Measurements from ENCODE around the gene TAF15.
A peak's percentile ranks its signal among the peaks of the same experiment; 100 is the strongest.

The TAF15 gene

GRCh38 chr17:35775583-35775982 lies 33.7 kb upstream of the TAF15 start:
- peaks cover 9% of the 10 kb centered on the region for H3K27me3 Mint-ChIP-seq (ENCODE audit: low read depth)
- H3K4me1 Mint-ChIP-seq = peaks cover 26% of the 10 kb centered on the region
- no peak overlapping the region for H3K4me3 Mint-ChIP-seq

GRCh38 chr17:35778641-35779196 lies 30.6 kb upstream of the TAF15 start:
- Mint-ChIP-seq H3K4me1 (peaks cover 23% of the 10 kb centered on the region), H3K36me3 (ENCODE audit: low read depth) (no peaks in the 10 kb centered on the region), H3K9me3 (no peaks in the 10 kb centered on the region), H3K4me3 (no peak overlapping the region), H3K27me3 (ENCODE audit: low read depth) (peaks cover 23% of the 10 kb centered on the region), H3K27ac (no peak overlapping the region)
- TF ChIP-seq CTCF (IDR thresholded peaks at IDR 0.05; ENCODE audit: unreplicated experiment in 3 of 3) = no peak

More at GRCh38 chr17:35775583-35775982, 33.7 kb upstream of the TAF15 start:
- H3K36me3 Mint-ChIP-seq (ENCODE audit: low read depth) = no peaks in the 10 kb centered on the region
- no peak overlapping the region for H3K27ac Mint-ChIP-seq
- no peaks in the 10 kb centered on the region for H3K9me3 Mint-ChIP-seq
- TF ChIP-seq CTCF (IDR thresholded peaks at IDR 0.05; ENCODE audit: unreplicated experiment in 3 of 3) = no peak

- Mint-ChIP-seq H3K4me1 (peaks cover 9% of the 10 kb centered on the region), H3K27ac (no peak overlapping the region), H3K36me3 (ENCODE audit: low read depth) (no peaks in the 10 kb centered on the region), H3K9me3 (no peaks in the 10 kb centered on the region), H3K27me3 (ENCODE audit: low read depth) (peaks cover 28% of the 10 kb centered on the region), H3K4me3 (no peak overlapping the region)
- no peak for TF ChIP-seq CTCF (IDR thresholded peaks at IDR 0.05; ENCODE audit: unreplicated experiment in 3 of 3)
Measured at GRCh38 chr17:35780950-35781349, 28.3 kb upstream of the TAF15 start.

- no peak overlapping the region for H3K4me3 Mint-ChIP-seq
- no peak overlapping the region for H3K27ac Mint-ChIP-seq
- H3K27me3 Mint-ChIP-seq (ENCODE audit: low read depth) = peaks cover 35% of the 10 kb centered on the region
- no peaks in the 10 kb centered on the region for H3K36me3 Mint-ChIP-seq (ENCODE audit: low read depth)
- TF ChIP-seq CTCF (IDR thresholded peaks at IDR 0.05; ENCODE audit: unreplicated experiment in 3 of 3) = no peak
- no peaks in the 10 kb centered on the region for H3K9me3 Mint-ChIP-seq
- peaks cover 15% of the 10 kb centered on the region for H3K4me1 Mint-ChIP-seq
Measured at GRCh38 chr17:35784895-35785294, 24.4 kb upstream of the TAF15 start.

GRCh38 chr17:35786941-35787432 lies 22.3 kb upstream of the TAF15 start:
- no peak for TF ChIP-seq CTCF (IDR thresholded peaks at IDR 0.05; ENCODE audit: unreplicated experiment in 3 of 3)
- Mint-ChIP-seq H3K27me3 (ENCODE audit: low read depth) (peaks cover 45% of the 10 kb centered on the region), H3K36me3 (ENCODE audit: low read depth) (no peaks in the 10 kb centered on the region), H3K4me3 (no peak overlapping the region), H3K27ac (peak overlapping the region in 1 of 3 experiments; percentile 9), H3K4me1 (peaks cover 10% of the 10 kb centered on the region), H3K9me3 (no peaks in the 10 kb centered on the region)

Measured in nephron (organoid).